ENCODE data around the gene RABGAP1L.

The RABGAP1L gene

DNA sequence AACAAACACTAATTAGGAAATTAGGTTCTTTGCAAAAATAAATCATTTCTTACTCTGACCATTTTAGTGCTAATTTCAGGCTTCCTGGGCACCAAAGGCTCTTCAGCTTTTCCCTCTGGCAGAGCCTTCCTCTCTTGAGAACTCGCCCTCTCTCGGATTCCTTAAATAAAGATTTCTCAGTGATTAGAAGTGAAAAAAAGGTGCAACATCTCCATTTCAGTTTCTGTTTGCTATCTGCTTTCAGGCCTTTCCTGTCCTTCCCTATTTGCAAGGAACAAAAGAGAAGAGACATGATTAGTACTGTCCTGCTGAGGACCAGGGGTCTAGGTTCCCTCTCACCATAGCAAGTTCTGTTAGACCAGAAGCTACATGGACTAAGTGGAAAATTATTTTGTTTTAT, 812.6 kb downstream of the RABGAP1L start:
- Histone ChIP-seq H3K36me3 (ENCODE audit: insufficient read depth, low read length) (no peaks in the 10 kb centered on the region), H3K4me2 (ENCODE audit: low read depth, low read length, poor library complexity, severe bottlenecking) (no peak overlapping the region), H3F3A (ENCODE audit: low read depth) (no peaks in the 10 kb centered on the region), H3K79me2 (ENCODE audit: insufficient read depth, low read length) (no peaks in the 10 kb centered on the region), H3K9me3 (ENCODE audit: insufficient read depth, low read depth, low read length) (no peaks in the 10 kb centered on the region), H3K4me3 (ENCODE audit: low read length, poor library complexity, severe bottlenecking) (no peak overlapping the region), H3K9me2 (replicated peaks; ENCODE audit: low read depth, low read length) (no peaks in the 10 kb centered on the region), H4K20me1 (ENCODE audit: insufficient read depth, low read length, poor library complexity, severe bottlenecking) (no peaks in the 10 kb centered on the region), H3K27me3 (ENCODE audit: insufficient read depth, low read length, poor library complexity, severe bottlenecking) (no peaks in the 10 kb centered on the region), H3K9ac (ENCODE audit: low read depth, low read length, poor library complexity, severe bottlenecking) (no peak overlapping the region), H2AFZ (ENCODE audit: low read length) (no peak overlapping the region), H3K4me1 (ENCODE audit: insufficient read depth, low read length, poor library complexity, severe bottlenecking) (peaks cover 42% of the 10 kb centered on the region)
- TF ChIP-seq, protein P1, sequence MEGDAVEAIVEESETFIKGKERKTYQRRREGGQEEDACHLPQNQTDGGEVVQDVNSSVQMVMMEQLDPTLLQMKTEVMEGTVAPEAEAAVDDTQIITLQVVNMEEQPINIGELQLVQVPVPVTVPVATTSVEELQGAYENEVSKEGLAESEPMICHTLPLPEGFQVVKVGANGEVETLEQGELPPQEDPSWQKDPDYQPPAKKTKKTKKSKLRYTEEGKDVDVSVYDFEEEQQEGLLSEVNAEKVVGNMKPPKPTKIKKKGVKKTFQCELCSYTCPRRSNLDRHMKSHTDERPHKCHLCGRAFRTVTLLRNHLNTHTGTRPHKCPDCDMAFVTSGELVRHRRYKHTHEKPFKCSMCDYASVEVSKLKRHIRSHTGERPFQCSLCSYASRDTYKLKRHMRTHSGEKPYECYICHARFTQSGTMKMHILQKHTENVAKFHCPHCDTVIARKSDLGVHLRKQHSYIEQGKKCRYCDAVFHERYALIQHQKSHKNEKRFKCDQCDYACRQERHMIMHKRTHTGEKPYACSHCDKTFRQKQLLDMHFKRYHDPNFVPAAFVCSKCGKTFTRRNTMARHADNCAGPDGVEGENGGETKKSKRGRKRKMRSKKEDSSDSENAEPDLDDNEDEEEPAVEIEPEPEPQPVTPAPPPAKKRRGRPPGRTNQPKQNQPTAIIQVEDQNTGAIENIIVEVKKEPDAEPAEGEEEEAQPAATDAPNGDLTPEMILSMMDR (conservative IDR thresholded peaks at IDR 0.05; ENCODE audit: low read length), result no peak
- TF ChIP-seq EZH2phosphoT487 (IDR thresholded peaks at IDR 0.05; ENCODE audit: borderline replicate concordance), result no peak

DNA sequence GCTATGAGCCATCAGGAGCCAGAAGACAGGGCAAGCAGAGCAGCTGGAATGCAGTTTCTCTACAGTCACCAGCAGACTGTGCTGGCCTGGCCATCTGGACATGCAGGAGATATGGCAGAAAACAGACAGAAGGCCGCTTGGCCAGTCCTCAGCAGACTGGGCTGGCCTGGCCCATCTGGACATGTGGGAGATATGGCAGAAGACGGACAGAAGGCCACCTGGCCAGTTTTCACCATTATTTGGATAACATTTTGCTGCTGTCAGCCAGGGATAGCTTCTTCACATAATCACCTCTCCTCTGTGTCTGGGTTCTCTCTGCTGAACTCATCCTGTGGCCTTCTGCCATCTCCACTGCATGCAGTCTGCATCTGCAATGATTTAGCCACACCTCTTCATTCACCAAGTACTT, 815.4 kb downstream of the RABGAP1L start:
- Histone ChIP-seq H3K9me3 (ENCODE audit: insufficient read depth, low read depth, low read length) (no peaks in the 10 kb centered on the region), H3K79me2 (ENCODE audit: insufficient read depth, low read length) (no peaks in the 10 kb centered on the region), H3K4me2 (ENCODE audit: low read depth, low read length, poor library complexity, severe bottlenecking) (no peak overlapping the region), H3K9me2 (replicated peaks; ENCODE audit: low read depth, low read length) (no peaks in the 10 kb centered on the region), H2AFZ (ENCODE audit: low read length) (no peak overlapping the region), H3F3A (ENCODE audit: low read depth) (no peaks in the 10 kb centered on the region), H3K27me3 (ENCODE audit: insufficient read depth, low read length, poor library complexity, severe bottlenecking) (no peaks in the 10 kb centered on the region), H4K20me1 (ENCODE audit: insufficient read depth, low read length, poor library complexity, severe bottlenecking) (no peaks in the 10 kb centered on the region), H3K4me3 (ENCODE audit: low read length, poor library complexity, severe bottlenecking) (no peak overlapping the region), H3K9ac (ENCODE audit: low read depth, low read length, poor library complexity, severe bottlenecking) (no peak overlapping the region), H3K36me3 (ENCODE audit: insufficient read depth, low read length) (peaks cover 4% of the 10 kb centered on the region; the same call in 1 of the 2 replicates), H3K4me1 (ENCODE audit: insufficient read depth, low read length, poor library complexity, severe bottlenecking) (peaks cover 18% of the 10 kb centered on the region)
- TF ChIP-seq, protein P1 (conservative IDR thresholded peaks at IDR 0.05; ENCODE audit: low read length), result no peak
- TF ChIP-seq EZH2phosphoT487 (IDR thresholded peaks at IDR 0.05; ENCODE audit: borderline replicate concordance), result no peak

DNA sequence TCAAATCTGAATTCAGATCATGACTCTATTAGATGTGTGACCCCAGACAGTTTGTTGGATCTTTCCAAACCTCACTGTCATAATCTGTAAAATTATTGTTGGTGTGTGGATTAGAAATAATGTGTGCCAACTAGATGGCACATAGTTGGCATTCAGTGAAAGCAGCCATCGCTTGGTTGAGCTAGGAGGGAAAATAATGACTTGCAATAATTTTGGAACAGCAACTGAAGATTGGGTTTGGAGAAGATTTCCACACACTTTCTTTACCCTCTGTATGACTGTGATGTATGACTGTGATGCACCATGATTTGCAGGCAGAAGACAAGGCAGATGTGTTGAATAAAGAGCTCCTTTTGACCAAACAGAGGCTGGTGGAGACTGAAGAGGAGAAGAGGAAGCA, 816.4 kb downstream of the RABGAP1L start:
- Histone ChIP-seq H3K36me3 (ENCODE audit: insufficient read depth, low read length) (peaks cover 4% of the 10 kb centered on the region; the same call in 1 of the 2 replicates), H3K4me2 (ENCODE audit: low read depth, low read length, poor library complexity, severe bottlenecking) (no peak overlapping the region), H4K20me1 (ENCODE audit: insufficient read depth, low read length, poor library complexity, severe bottlenecking) (no peaks in the 10 kb centered on the region), H3K79me2 (ENCODE audit: insufficient read depth, low read length) (no peaks in the 10 kb centered on the region), H3F3A (ENCODE audit: low read depth) (no peaks in the 10 kb centered on the region), H3K9me3 (ENCODE audit: insufficient read depth, low read depth, low read length) (no peaks in the 10 kb centered on the region), H2AFZ (ENCODE audit: low read length) (no peak overlapping the region), H3K9me2 (replicated peaks; ENCODE audit: low read depth, low read length) (no peaks in the 10 kb centered on the region), H3K9ac (ENCODE audit: low read depth, low read length, poor library complexity, severe bottlenecking) (no peak overlapping the region), H3K27me3 (ENCODE audit: insufficient read depth, low read length, poor library complexity, severe bottlenecking) (no peaks in the 10 kb centered on the region), H3K4me3 (ENCODE audit: low read length, poor library complexity, severe bottlenecking) (no peak overlapping the region), H3K4me1 (ENCODE audit: insufficient read depth, low read length, poor library complexity, severe bottlenecking) (peaks cover 9% of the 10 kb centered on the region)
- no peak for TF ChIP-seq EZH2phosphoT487 (IDR thresholded peaks at IDR 0.05; ENCODE audit: borderline replicate concordance)
- TF ChIP-seq, protein P1 (conservative IDR thresholded peaks at IDR 0.05; ENCODE audit: low read length), result no peak
